ENCODE data around the gene TIPRL.
A peak's percentile ranks its signal among the peaks of the same experiment; 100 is the strongest.

TIPRL gene

DNA sequence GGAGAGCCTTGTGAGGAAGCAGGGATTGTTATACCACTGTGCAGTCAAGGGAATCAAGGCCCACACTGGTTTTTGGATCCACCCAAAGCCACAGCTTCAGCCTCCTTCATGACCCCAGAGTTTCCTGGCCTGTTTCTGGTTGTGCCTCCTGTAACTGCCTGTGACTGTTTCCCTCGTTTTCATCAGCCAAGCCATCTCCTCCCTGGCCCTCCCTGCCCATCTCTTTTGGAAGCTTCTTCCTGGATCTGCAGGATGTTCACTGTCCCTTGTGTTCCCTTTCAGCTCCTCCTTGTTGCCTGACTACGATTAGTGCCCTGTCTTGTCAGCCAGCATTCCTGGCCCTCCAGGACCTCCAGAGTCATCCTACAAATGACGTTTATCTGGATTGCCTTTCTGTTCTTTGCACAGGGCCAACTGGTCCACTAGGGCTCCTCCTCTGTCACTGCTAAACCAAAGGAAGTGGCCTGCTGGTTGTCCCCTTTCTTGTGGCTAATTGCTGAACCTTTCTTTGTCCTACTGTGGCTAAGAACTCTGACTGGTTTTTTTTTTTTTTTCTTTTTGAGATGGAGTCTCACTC is 65.0 kb downstream of the TIPRL start:
- H3K9ac ChIP-seq (ENCODE audit: low read length) = no peak overlapping the region
- H3K4me3 ChIP-seq (ENCODE audit: low read length) = no peak overlapping the region
- H3K36me3 ChIP-seq (ENCODE audit: control insufficient read depth, insufficient read depth, low read length) = peaks cover 3% of the 10 kb centered on the region

DNA sequence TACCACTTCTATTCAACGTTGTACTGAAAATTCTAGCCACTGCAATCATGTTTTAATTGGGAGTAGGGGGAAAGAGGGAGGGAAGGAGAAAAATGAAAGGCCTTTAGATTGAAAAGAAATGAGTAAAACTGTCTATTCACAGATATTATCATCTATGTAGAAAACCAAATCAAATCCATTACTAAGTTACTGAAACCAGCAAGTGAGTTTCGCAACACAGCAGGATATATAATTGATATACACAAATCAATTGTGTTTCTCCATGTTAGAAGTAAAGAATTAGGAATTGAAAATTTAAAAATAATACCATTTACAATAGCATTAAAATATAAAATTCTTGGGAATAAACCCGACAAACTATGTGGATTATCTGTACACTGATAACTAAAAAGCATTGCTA is 66.3 kb downstream of the TIPRL start:
- no peak overlapping the region for H3K4me3 ChIP-seq (ENCODE audit: low read length)
- H3K9ac ChIP-seq (ENCODE audit: low read length) = no peak overlapping the region
- no peak overlapping the region for H3K27ac ChIP-seq (ENCODE audit: low read depth, low read length)
- peaks cover 3% of the 10 kb centered on the region for H3K36me3 ChIP-seq (ENCODE audit: control insufficient read depth, insufficient read depth, low read length)
- H3K27me3 ChIP-seq (ENCODE audit: control insufficient read depth, insufficient read depth, low read length) = no peaks in the 10 kb centered on the region
- peaks cover 3% of the 10 kb centered on the region for H3K4me1 ChIP-seq (ENCODE audit: control insufficient read depth, insufficient read depth, low read length)

More for the DNA sequence above, 65.0 kb downstream of the TIPRL start:
- Histone ChIP-seq H3K4me1 (ENCODE audit: control insufficient read depth, insufficient read depth, low read length) (peaks cover 3% of the 10 kb centered on the region), H3K27ac (ENCODE audit: low read depth, low read length) (peak overlapping the region; percentile 4), H3K27me3 (ENCODE audit: control insufficient read depth, insufficient read depth, low read length) (no peaks in the 10 kb centered on the region)

DNA sequence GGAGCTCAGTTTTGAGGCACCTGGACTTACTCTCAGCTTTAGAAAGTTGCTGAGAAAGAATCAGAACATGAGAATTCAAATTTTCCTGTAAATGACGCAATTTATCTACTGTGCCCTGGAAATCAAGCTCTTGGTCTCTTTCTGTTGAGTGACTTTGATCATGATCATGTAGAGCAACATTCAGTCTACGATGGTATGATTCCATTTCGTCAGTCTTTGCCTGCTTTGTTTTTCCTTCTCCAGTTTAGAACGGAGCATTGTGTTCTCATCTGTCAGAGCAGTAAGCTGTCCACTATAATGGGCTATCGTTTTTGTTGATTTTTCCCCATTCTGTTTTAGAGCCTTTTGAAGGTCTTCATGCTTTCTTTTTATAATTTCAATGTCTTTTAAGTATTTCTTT is 67.7 kb downstream of the TIPRL start:
- no peak overlapping the region for H3K27ac ChIP-seq (ENCODE audit: low read depth, low read length)
- peaks cover 3% of the 10 kb centered on the region for H3K4me1 ChIP-seq (ENCODE audit: control insufficient read depth, insufficient read depth, low read length)
- H3K9ac ChIP-seq (ENCODE audit: low read length) = no peak overlapping the region
- peaks cover 5% of the 10 kb centered on the region for H3K36me3 ChIP-seq (ENCODE audit: control insufficient read depth, insufficient read depth, low read length)
- H3K27me3 ChIP-seq (ENCODE audit: control insufficient read depth, insufficient read depth, low read length) = no peaks in the 10 kb centered on the region
- H3K4me3 ChIP-seq (ENCODE audit: low read length) = no peak overlapping the region

All from rectal smooth muscle tissue (tissue), 1 donor.